NT2/D1 (cell line): ENCODE results near the gene GPC6.

Experiments used
- SUZ12 ChIP-seq: IDR thresholded peaks from 2 replicates; pipeline ENCODE4 v1.6.1; 2011; ENCODE audit not compliant: insufficient read length, insufficient read depth; ENCODE audit errors: extremely low read depth
- YY1 ChIP-seq: IDR thresholded peaks from 2 replicates; pipeline ENCODE4 v1.6.1; 2011; ENCODE audit not compliant: insufficient read length, insufficient read depth
- ZNF274 ChIP-seq: IDR thresholded peaks from 2 replicates; pipeline ENCODE4 v1.6.1; 2011; ENCODE audit warnings: mild to moderate bottlenecking, low read depth, low read length

- TF ChIP-seq ZNF274 (no peak), YY1 (no peak), SUZ12 (no peak)
Observed at GRCh38 chr13:93416736-93417355, 190.2 kb downstream of the GPC6 start.
